SU-DHL-6 (cell line): Measurements from ENCODE around the gene TADA2A.

ENCODE experiments used
- EZH2phosphoT487 ChIP-seq: fragments of 200-600 bp; sonication (generic), shearing (Covaris generic); conservative IDR thresholded peaks from 2 replicates; pipeline ENCODE4 v1.6.1; 2018; ENCODE audit warnings: mild to moderate bottlenecking, antibody characterized with exemption, low read length, moderate library complexity, mixed read lengths
- TF ChIP-seq, protein P1 (sequence below): fragments of 200-600 bp; sonication (generic); IDR thresholded peaks from one replicate; pipeline ENCODE4 v1.5.1; 2017; ENCODE audit warnings: antibody characterized with exemption, mild to moderate bottlenecking, low read length, moderate library complexity; ENCODE audit not compliant: insufficient read depth, poor library complexity, severe bottlenecking

GRCh38 chr17:37391146-37391545, 15.5 kb upstream of the TADA2A start:
- TF ChIP-seq, protein P1, sequence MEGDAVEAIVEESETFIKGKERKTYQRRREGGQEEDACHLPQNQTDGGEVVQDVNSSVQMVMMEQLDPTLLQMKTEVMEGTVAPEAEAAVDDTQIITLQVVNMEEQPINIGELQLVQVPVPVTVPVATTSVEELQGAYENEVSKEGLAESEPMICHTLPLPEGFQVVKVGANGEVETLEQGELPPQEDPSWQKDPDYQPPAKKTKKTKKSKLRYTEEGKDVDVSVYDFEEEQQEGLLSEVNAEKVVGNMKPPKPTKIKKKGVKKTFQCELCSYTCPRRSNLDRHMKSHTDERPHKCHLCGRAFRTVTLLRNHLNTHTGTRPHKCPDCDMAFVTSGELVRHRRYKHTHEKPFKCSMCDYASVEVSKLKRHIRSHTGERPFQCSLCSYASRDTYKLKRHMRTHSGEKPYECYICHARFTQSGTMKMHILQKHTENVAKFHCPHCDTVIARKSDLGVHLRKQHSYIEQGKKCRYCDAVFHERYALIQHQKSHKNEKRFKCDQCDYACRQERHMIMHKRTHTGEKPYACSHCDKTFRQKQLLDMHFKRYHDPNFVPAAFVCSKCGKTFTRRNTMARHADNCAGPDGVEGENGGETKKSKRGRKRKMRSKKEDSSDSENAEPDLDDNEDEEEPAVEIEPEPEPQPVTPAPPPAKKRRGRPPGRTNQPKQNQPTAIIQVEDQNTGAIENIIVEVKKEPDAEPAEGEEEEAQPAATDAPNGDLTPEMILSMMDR: no peak
- no peak for TF ChIP-seq EZH2phosphoT487
